Liver (tissue), 9 donors: Measurements from ENCODE around the gene TNIP3. TPM values are rescaled to one million over a fixed set of nuclear protein-coding genes. Genes with fewer than 3 reads are reported as not detected.

Source experiments
- DNase-seq: peaks from one replicate; pipeline ENCODE4 v3.0.0-alpha.2; 2017; ENCODE audit warnings: low spot score
- H3K27ac ChIP-seq, 2 donors: one replicate each; pipeline ENCODE4 v1.7.0; 2013; ENCODE audit warnings: inconsistent platforms in 2 of 2, low read length in 2 of 2, control low read depth in 1 of 2, low read depth in 1 of 2, mild to moderate bottlenecking in 1 of 2
- H3K27me3 ChIP-seq, 4 donors: one replicate each; pipeline versions ENCODE4 v1.6.1 to v1.7.0; 2013; ENCODE audit warnings: low read length in 3 of 4, inconsistent platforms in 1 of 4, mild to moderate bottlenecking in 1 of 4, moderate library complexity in 1 of 4; ENCODE audit not compliant: control insufficient read depth in 4 of 4, insufficient read depth in 4 of 4
- H3K36me3 ChIP-seq, 4 donors: one replicate each; pipeline versions ENCODE4 v1.6.1 to v1.7.0; 2013; ENCODE audit warnings: low read length in 3 of 4, mild to moderate bottlenecking in 3 of 4, low read depth in 1 of 4, moderate library complexity in 1 of 4; ENCODE audit not compliant: control insufficient read depth in 4 of 4, insufficient read depth in 3 of 4
- H3K4me1 ChIP-seq, 4 donors: one replicate each; pipeline versions ENCODE4 v1.6.1 to v1.7.0; 2013; ENCODE audit warnings: low read length in 3 of 4, mild to moderate bottlenecking in 3 of 4, moderate library complexity in 1 of 4; ENCODE audit not compliant: control insufficient read depth in 4 of 4, insufficient read depth in 4 of 4
- H3K4me3 ChIP-seq, 3 donors: one replicate each; pipeline versions ENCODE4 v1.6.1 to v1.7.0; 2013; ENCODE audit warnings: low read length in 3 of 3, control low read depth in 1 of 3, low read depth in 1 of 3, mild to moderate bottlenecking in 1 of 3
- H3K9ac ChIP-seq, 2 donors: one replicate each; pipeline ENCODE4 v1.7.0; 2013; ENCODE audit warnings: low read length in 2 of 2, mild to moderate bottlenecking in 2 of 2, moderate library complexity in 2 of 2, control low read depth in 1 of 2, low read depth in 1 of 2
- H3K9me3 ChIP-seq, 4 donors: one replicate each; pipeline versions ENCODE4 v1.6.1 to v1.7.0; 2013; ENCODE audit warnings: low read length in 3 of 4; ENCODE audit not compliant: control insufficient read depth in 4 of 4
- CTCF ChIP-seq: fragments of 150-350 bp; IDR thresholded peaks from 2 replicates; pipeline ENCODE4 v1.5.1; 2017; ENCODE audit warnings: improper control_type of control experiment, low read depth, low read length; ENCODE audit not compliant: missing input control
- EGR1 ChIP-seq, 2 donors: IDR thresholded peaks; 2 replicates each; pipeline ENCODE4 v1.6.1; 2016 to 2018; ENCODE audit warnings: antibody characterized with exemption in 2 of 2, low read depth in 2 of 2
- FOXA1 ChIP-seq: IDR thresholded peaks from 2 replicates; pipeline ENCODE4 v1.6.1; 2016; ENCODE audit warnings: antibody characterized with exemption
- GABPA ChIP-seq, 2 donors: IDR thresholded peaks in 1 of 2; conservative IDR thresholded peaks in 1 of 2; 2 replicates each; pipeline ENCODE4 v1.6.1; 2016; ENCODE audit warnings: antibody characterized with exemption in 2 of 2, mild to moderate bottlenecking in 1 of 2, moderate library complexity in 1 of 2
- HNF4G ChIP-seq: IDR thresholded peaks from 2 replicates; pipeline ENCODE4 v1.6.1; 2016; ENCODE audit warnings: antibody characterized with exemption
- MAX ChIP-seq: IDR thresholded peaks from 2 replicates; pipeline ENCODE4 v1.6.1; 2016; ENCODE audit warnings: antibody characterized with exemption
- RAD21 ChIP-seq, 2 donors: IDR thresholded peaks; 2 replicates each; pipeline ENCODE4 v1.6.1; 2016; ENCODE audit warnings: antibody characterized with exemption in 2 of 2, mild to moderate bottlenecking in 2 of 2
- REST ChIP-seq: IDR thresholded peaks from 2 replicates; pipeline ENCODE4 v1.6.1; 2016; ENCODE audit warnings: antibody characterized with exemption, mild to moderate bottlenecking
- SP1 ChIP-seq: IDR thresholded peaks from 2 replicates; pipeline ENCODE4 v1.6.1; 2018; ENCODE audit warnings: antibody characterized with exemption, mild to moderate bottlenecking
- TAF1 ChIP-seq: conservative IDR thresholded peaks from 2 replicates; pipeline ENCODE4 v1.6.1; 2016; ENCODE audit warnings: antibody characterized with exemption, mild to moderate bottlenecking
- ZBTB33 ChIP-seq: IDR thresholded peaks from 2 replicates; pipeline ENCODE4 v1.6.1; 2016; ENCODE audit warnings: antibody characterized with exemption
- WGBS: extraction: QIAGEN DNeasy Blood & Tissue Kit; methylation state at CpG from one replicate; pipeline ENCODE4 v1.1.7; 2013; 5-methylcytosine and 5-hydroxymethylcytosine counted together
- polyA plus RNA-seq, 2 donors: library from polyadenylated mRNA; stranded (reverse) in 1 of 2; unstranded in 1 of 2; fragments of 200-250 nt in 1 of 2; fragments of >200 nt in 1 of 2; fragmentation: Nextera tagmentation in 1 of 2; extraction: Ambion mirVana in 1 of 2; gene quantifications; one replicate each; pipeline versions ENCODE4 v1.2.1 to v1.2.3, GENCODE V29; 2013 to 2015
- total RNA-seq, 2 donors: library from RNA; depleted of rRNA; stranded (reverse); fragments of >200 nt; gene quantifications; one replicate each; pipeline ENCODE4 v1.2.3, GENCODE V29; 2014
- donor health status: healthy.
- donor health status: healthy.
- donor health status: healthy.
- donor health status: healthy.
- donor health status: healthy.

TNIP3 gene
- total and polyA plus RNA-seq, 4 donors, result 0.02 to 0.25 TPM; not detected in 2

- no peak for DNase-seq
- H3K9me3 ChIP-seq, result no peaks in the 10 kb centered on the region
- no peaks in the 10 kb centered on the region for H3K4me1 ChIP-seq
- no peak overlapping the region for H3K27ac ChIP-seq
- H3K36me3 ChIP-seq, result no peaks in the 10 kb centered on the region
- H3K9ac ChIP-seq, result no peak overlapping the region
- H3K4me3 ChIP-seq, result no peak overlapping the region
- H3K27me3 ChIP-seq, result no peaks in the 10 kb centered on the region
- TF ChIP-seq REST, result no peak
- WGBS, result 88% methylated on average over 1 of the region's 1 CpG
Observed at GRCh38 chr4:121127100-121127499, 37.0 kb downstream of the TNIP3 start.

- no peak overlapping the region for H3K4me3 ChIP-seq
- H3K9ac ChIP-seq, result no peak overlapping the region
- H3K4me1 ChIP-seq, result no peaks in the 10 kb centered on the region
- 83% methylated on average over 6 of the region's 6 CpGs for WGBS
- no peak for DNase-seq
- no peaks in the 10 kb centered on the region for H3K36me3 ChIP-seq
- H3K27ac ChIP-seq, result no peak overlapping the region
- no peak for TF ChIP-seq RAD21 (IDR thresholded peaks at IDR 0.05)
- TF ChIP-seq ZBTB33, result no peak
- no peak for TF ChIP-seq FOXA1
- no peak for TF ChIP-seq SP1
- TF ChIP-seq MAX, result no peak
- TF ChIP-seq EGR1 (IDR thresholded peaks at IDR 0.05; ENCODE audit: low read depth in 2 of 2), result no peak
- no peak for TF ChIP-seq GABPA (IDR thresholded peaks at IDR 0.05 in 1 of 2, conservative IDR thresholded peaks at IDR 0.05 in 1 of 2)
- TF ChIP-seq HNF4G, result no peak
- no peak for TF ChIP-seq CTCF
- no peak for TF ChIP-seq TAF1
- H3K27me3 ChIP-seq, result no peaks in the 10 kb centered on the region
- no peaks in the 10 kb centered on the region for H3K9me3 ChIP-seq
Observed at GRCh38 chr4:121126449-121127006, 37.6 kb downstream of the TNIP3 start.
